Stimulated activated CD8-positive, alpha-beta memory T cell treated with anti-CD3 and anti-CD28 coated beads, Interleukin-4, amount 100 ng/mL, for 24 hours (primary cell): ENCODE measurements around the gene CTDSPL2.
"Not testable (repeated sequence)": the region's sequence is repeated elsewhere in the genome, so short reads cannot be mapped to it uniquely, and the experiment has no call there.

Experiments
- DNase-seq: peaks from one replicate; pipeline ENCODE4 v3.0.0-alpha.2; 2020; ENCODE audit warnings: low read depth

CTDSPL2 gene

DNA sequence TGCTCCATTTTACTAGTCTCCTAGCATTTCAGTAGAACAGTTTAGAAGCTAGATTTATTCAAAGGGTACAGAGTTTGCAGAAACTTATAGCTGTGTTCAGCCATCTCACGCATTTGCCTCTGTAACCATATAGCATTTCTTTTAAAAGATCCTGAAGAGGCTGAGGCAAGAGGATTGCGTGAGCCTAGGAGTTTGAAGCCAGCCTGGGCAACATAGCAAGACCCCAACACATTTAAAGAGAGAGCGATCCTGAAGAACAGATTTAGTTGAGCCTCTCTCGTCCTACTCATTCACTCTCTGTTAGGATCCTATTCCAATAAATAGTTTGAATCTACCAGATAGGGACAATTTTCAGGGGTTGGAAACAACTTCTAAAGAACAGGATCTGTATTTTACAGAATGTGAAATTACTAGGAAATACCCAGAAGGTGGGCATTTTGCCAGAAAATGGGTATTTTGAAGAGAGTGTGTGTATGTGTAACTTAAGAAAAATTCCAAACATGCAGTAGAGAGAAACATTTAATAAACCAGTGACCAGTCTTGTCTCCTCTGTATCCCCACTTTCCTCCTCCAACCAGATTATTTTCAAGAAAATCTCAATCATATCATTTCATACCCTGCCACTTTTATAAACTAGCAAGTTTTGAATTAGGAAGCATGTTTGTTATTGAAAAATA lies 114.0 kb downstream of the CTDSPL2 start:
- DNase-seq, result no peak

DNA sequence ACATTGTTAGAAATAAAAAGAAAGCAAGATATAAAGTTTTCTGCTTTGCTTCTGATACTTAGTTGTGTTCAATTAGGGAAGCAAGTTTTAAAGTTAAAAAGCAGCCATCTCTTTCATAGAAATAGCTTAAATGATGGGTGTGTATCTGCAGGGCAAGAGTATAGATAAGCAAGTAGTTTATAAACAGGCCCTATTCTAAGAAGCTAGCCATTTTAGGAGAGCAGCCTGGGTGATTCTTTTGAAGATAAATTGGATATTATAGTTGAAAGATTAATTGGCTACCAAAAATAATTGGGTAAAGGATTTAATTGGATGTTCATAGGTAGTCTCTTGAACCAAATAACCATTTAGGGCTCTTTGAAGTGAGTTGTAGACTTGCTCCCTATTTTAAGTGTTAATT lies 115.2 kb downstream of the CTDSPL2 start:
- no peak for DNase-seq

DNA sequence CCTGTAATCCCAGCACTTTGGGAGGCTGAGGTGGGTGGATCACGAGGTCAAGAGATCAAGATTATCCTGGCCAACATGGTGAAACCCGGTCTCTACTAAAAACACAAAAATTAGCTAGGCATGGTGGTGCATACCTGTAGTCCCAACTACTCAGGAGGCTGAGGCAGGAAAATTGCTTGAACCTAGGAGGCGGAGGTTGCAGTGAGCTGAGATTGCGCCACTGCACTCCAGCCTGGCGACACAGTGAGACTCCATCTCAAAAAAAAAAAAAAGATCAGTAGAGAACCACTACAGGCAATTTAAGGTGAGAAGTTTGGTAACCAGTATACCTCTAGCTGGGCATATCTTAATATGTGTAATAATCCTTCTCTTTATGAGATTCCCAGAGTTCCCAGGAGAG lies 117.3 kb downstream of the CTDSPL2 start:
- not testable (repeated sequence) for DNase-seq

DNA sequence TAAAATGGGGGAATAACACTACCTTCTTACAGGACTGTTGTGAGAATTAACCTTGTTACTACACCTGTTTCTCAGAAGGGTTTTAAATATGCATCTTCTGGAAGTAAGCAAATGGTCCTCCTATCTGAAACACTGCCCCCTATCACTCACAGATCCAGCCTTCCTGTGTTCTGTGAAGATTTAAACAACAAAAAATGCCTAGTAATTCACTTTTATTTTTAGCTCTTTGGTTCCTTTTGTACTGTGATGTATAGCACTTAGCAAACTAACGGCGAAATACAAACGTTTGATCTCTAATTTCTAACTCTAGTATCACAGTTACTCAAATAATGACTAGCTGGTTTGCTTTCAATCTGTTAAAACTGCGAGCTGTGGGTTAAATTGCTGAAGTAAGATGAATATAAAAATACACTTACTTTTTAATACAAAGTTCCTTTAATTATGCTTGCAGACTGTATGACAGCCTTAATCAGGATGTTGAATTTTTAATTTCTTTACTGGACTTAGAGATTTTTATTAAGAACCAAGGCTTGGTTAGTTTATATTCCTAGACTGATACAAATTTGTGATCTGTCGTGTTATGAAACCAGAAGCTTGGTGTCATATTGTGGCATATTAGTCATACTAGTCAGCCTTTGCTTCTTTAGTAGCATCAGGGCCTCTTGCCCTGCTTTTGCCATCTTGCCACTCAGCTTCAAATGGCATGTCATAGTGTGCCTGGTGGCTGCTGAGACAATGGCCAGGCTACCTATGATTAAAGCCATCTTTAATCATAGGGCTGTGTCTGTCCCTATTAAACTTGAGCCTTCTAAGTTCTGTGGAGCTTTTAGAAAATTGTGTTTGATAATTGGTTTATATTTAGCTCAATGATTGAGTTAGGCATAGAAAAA lies 118.7 kb downstream of the CTDSPL2 start:
- DNase-seq, result no peak

DNA sequence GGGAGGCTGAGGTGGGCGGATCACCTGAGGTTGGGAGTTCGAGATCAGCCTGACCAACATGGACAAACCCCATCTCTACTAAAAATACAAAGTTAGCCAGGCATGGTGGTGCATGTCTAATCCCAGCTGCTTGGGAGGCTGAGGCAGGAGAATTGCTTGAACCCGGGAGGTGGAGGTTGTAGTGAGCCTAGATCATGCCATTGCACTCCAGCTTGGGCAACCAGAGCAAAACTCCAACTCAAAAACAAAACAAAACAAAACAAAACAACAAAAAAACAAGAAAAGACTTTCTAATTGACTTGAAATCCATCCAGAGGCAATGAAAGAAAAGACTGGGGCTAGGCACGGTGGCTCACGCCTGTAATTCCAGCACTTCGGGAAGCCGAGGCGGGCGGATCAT lies 121.7 kb downstream of the CTDSPL2 start:
- DNase-seq, result not testable (repeated sequence)

DNA sequence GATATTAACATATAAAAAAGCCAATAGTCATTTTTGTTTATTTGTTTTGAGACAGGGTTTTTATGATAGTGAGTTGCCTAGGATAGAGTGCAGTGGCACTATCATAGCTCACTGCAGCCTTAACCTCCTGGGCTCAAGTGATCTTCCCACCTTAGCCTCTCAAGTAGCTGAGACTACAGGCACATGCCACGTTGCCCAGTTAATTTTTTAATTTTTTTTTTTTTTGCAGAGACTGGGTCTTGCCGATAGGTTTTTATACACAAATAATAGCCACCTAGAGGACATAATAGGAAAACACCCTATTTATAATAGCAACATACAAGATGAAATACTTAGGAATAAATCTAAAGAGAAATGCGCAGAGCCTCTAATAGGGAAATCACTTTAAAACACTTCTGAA lies 122.8 kb downstream of the CTDSPL2 start:
- DNase-seq, result no peak

DNA sequence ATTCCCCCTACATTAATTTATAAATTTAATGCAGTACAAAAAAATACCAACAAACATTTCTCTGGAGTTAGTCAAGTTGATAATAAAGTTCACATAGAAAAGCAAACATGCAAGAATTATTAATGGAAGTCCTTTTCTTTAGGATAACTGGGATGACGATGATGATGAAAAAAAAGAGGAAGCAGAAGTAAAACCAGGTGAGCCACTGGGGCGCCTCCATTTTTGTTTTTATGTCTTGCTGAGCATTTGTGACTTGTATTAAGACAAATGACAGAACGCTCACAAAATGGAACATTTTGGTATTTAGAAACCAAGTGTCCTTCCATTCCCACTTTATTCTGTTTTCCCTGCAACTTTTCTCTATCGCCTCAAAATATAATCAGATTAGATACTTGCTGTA lies 123.3 kb downstream of the CTDSPL2 start:
- no peak for DNase-seq

DNA sequence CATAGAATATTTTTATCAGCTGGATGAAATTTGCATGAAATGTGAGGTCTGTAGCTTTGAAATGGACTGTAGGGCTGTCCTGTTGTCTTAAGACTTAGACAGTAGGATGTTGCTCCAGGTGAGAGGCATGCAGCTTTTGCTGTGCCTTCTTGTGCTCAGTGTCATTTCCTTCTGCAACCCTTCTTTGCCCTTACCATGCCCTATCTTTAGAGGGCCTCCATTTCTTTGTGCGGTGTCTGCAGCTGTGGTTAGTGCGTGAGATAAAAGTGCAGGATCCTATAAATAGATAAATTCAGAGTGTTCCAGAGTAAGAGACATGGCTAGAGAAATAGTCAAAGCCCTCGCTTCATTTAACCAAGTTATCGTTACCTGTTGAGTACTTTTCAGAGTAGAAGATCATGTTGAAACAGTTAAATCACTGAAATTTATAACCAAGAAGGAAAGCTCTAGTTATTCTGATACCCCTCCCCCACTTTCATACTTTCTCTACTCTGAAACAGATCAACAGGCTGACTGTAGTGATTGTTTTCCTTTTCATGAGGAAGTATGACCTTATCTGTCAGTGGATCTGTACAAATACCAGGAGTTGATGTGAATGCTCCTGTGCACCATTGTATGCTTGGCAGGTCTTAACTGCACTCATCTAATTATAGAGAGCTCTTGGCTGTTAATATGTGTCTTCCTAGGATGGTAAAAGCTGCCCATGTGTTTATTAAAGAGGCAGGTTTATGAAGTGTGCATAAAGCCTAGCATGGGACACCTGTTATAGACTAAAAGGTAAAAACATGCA lies 127.7 kb downstream of the CTDSPL2 start:
- DNase-seq, result no peak

DNA sequence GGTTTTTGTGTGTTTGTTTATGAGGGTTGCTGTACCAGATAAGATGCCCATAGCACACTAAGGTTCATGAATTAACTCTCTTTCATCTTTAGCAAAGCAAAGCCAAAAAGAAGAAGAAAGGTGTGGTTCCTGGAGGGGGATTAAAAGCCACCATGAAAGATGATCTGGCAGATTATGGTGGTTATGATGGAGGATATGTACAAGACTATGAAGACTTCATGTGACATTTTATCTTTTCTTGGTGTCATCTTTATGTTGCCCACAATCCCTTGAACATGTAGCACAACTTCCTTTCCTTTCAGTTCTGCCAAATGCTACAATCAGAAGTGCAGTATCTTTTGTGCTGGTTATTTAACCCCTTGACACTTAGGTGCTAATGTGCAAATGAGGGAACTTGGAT lies 133.5 kb downstream of the CTDSPL2 start:
- not testable (repeated sequence) for DNase-seq

DNA sequence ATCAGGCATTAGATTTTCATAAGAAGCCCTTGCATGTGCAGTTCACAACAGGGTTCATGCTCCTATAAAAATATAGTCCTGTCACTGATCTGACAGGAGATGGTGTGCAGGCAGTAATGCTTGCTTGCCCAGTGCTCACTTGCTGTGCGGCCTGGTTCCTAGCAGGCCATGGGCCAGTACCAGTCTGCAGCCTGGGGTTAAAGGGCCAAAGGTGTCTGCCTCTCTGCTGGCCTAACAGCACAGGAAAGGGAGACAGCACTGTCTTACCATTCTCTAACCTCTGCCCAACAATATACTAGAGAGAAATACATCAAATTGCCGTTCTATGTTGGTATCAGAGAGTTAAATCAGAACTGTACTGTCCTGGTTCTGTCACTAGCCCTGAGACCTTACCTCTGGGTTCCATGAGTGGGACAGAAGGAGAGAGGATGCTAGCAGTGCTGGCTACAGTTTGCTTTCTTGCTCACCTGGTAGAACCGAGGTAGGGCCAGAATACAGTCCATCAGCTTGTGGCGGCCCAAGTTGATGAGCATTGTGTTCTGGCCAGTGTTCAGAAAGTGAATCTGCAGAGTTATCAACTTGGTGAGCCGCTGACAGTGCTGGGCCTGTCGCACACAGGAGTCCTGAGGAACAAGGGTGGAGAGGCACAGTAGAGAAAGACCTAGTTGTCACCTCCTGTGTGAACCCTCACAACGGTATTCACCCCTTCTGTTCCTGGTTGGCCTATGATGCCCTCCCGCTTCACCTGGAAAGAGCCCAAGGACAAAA lies 138.1 kb downstream of the CTDSPL2 start:
- no peak for DNase-seq

DNA sequence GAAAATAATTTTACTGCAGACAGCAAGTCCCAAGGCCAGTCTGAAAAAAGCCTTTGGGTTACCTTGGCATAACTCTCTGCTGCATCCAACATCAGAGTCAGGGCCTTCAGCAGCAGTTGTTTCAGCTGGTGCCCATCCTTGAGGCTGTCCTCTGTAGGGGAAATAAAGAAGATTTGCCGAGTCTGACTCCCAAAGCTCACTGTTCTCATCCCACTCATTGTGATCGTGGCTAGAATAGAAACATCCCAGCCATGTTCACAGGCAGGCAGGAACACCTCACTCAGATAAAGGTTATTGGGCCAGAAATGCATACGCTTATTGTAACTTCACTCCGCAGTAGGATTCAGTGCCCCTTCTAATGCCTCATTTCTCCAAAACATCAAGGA lies 138.7 kb downstream of the CTDSPL2 start:
- no peak for DNase-seq

DNA sequence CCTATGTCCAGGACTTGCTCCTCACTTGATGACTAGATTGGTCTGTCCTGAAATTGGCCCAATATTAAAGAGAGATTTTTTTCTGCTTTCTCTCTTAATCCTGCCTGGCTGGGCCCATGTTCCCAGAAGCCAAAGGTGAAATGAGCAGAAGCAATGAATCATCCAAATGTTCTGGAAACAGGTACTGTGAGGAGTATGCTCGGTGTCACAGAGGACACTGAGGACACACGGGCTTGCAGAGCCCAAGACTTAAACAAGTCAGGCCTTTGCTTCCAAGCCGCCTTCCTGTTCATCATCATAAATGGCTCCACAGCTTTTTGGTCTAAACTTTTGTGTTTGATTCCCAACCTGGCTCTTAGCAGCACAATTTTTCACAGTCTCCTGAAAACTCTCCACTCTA lies 140.9 kb downstream of the CTDSPL2 start:
- DNase-seq, result no peak

DNA sequence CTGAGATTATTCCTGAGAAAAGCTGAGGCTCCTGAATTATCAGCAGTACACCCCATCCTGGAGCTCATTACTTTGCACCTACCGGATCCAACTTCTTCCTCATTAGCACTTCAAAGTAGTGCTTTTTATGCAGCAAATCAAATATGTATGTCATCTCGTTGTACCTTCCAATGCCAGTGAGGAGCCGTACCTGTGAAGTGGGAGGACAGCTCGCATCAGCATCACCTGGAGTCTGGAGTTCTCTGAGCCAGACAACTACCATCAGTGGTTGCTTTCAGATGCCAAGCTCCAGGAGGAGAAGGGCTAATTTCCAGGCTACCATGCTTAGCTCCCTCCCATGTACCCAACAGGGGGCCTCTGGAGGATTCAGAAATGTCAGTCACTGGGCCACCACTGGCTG lies 141.9 kb downstream of the CTDSPL2 start:
- no peak for DNase-seq

DNA sequence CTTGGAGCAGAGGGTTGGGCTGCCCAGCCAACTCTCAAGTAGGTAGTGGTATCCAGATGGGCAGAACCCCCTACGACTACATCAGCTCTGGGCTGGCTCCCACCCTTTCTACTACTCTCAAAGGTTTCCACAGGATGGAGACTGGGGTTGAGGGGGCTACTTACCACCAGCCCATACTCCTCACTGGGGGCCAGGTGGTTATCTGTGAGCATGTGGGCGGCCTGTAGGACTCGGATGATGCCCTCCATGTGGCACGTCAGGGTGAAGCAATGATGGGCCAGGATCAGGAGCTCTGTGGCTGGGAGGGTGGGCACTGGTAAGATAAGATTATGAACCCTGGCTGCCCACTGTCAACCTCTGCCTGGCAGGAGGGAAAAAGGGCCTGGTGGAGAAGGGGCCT lies 142.9 kb downstream of the CTDSPL2 start:
- no peak for DNase-seq

DNA sequence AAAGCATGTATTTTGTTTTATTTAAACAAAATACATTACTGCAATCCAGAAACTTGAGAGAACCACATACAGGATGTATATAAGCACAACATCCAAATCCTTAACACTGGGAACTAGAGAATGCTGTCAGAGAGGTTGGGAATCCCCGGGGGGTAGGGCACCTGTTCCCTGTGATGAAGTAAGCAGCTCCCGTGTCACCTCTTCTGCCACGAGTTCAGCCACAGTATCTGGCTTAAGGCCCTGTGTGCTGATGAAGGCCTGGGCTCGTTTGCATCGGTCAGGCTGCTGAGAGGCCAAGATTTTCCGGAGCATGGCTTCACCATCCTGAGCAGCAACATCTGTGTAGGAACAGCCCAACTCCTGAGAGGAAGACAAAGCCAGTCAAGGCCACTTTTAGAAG lies 146.0 kb downstream of the CTDSPL2 start:
- DNase-seq, result no peak

DNA sequence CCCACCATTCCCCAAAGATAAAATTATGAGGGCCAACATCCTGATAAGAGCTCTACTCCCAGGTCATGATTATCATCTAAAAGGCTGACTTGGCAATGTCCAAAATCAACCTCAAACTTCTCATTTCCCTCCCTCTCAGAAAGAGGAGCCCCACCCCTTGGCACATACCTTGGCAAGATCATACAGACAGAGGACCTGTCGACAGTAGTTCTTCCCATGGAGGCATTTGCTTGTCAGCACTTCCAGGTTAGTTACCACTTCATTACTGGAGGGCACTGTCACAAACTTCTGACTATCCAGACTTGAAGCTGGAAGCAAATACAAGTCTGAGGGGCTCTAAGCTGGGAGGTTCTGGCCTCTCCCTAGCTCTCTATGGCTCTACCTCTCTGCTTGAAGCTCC lies 147.3 kb downstream of the CTDSPL2 start:
- no peak for DNase-seq
